ENCODE data around the gene SCAMP5.

Gene SCAMP5

GRCh38 chr15:74995182-74995778, at the start of gene SCAMP5:
SCAMP5 (plus strand) TSS chr15:74995563; CDS start chr15:75011840, 16,277 bp downstream.
- TF ChIP-seq CTCF (IDR thresholded peaks at IDR 0.05): no peak
- H3K4me3 ChIP-seq: peak within 1 kb of the TSS; percentile 44 to 66
- peak; percentile 87 to 90 for DNase-seq
- peaks cover 3 to 45% of the 10 kb centered on the region in 2 donors for H3K27me3 ChIP-seq
- no peaks in the 10 kb centered on the region for H3K36me3 ChIP-seq
- H3K27ac ChIP-seq: no peak within 1 kb of the TSS
- peaks cover 0 to 16% (median 13%) of the 10 kb centered on the region in 4 donors for H3K4me1 ChIP-seq
- no peaks in the 10 kb centered on the region for H3K9me3 ChIP-seq
- intact Hi-C loops (cut with DNase I; ENCODE audit: low total_unique reads): no loop called here

- intact Hi-C loops (cut with DNase I; ENCODE audit: low total_unique reads): loop anchor here (5.0 to 10.0 kb wide), 2 partner anchors 173 to 315 kb away; no protein-coding TSS in a partner anchor
- H3K36me3 ChIP-seq: no peaks in the 10 kb centered on the region
- H3K4me1 ChIP-seq: peaks cover 0 to 18% (median 13%) of the 10 kb centered on the region in 4 donors
- peak; percentile 82 to 83 for DNase-seq
- H3K9me3 ChIP-seq: no peaks in the 10 kb centered on the region
- H3K27me3 ChIP-seq: no peaks in the 10 kb centered on the region
- H3K4me3 ChIP-seq: no peak overlapping the region
- no peak overlapping the region for H3K27ac ChIP-seq
- TF ChIP-seq CTCF (IDR thresholded peaks at IDR 0.05): peak; percentile 95 to 99
These were observed 45.1 kb upstream of the SCAMP5 start for GRCh38 chr15:74950078-74950908.

- intact Hi-C loops (cut with DNase I; ENCODE audit: low total_unique reads): loop anchor here (5.0 to 10.0 kb wide), 2 partner anchors 174 to 316 kb away; no protein-coding TSS in a partner anchor
These were observed 44.4 kb upstream of the SCAMP5 start for GRCh38 chr15:74951006-74951405.

GRCh38 chr15:74954515-74954914, 40.8 kb upstream of the SCAMP5 start:
- peak overlapping the region in 1 of 2 donors; percentile 83 for H3K4me3 ChIP-seq
- H3K4me1 ChIP-seq: peaks cover 4 to 55% (median 38%) of the 10 kb centered on the region in 4 donors
- DNase-seq: no peak
- no peak overlapping the region for H3K27ac ChIP-seq
- no peak for TF ChIP-seq CTCF (IDR thresholded peaks at IDR 0.05)
- H3K27me3 ChIP-seq: no peaks in the 10 kb centered on the region
- H3K9me3 ChIP-seq: no peaks in the 10 kb centered on the region
- no peaks in the 10 kb centered on the region for H3K36me3 ChIP-seq
- intact Hi-C loops (cut with DNase I; ENCODE audit: low total_unique reads): loop anchor here (5.0 to 10.0 kb wide), 2 partner anchors 177 to 320 kb away; no protein-coding TSS in a partner anchor

More at GRCh38 chr15:74951006-74951405, 44.4 kb upstream of the SCAMP5 start:
- no peaks in the 10 kb centered on the region for H3K9me3 ChIP-seq
- DNase-seq: no peak
- no peak overlapping the region for H3K4me3 ChIP-seq
- peaks cover 0 to 25% (median 20%) of the 10 kb centered on the region in 4 donors for H3K4me1 ChIP-seq
- H3K36me3 ChIP-seq: no peaks in the 10 kb centered on the region
- no peak for TF ChIP-seq CTCF (IDR thresholded peaks at IDR 0.05)
- H3K27ac ChIP-seq: no peak overlapping the region
- H3K27me3 ChIP-seq: no peaks in the 10 kb centered on the region

- no peak for DNase-seq
These were observed 40.3 kb upstream of the SCAMP5 start for GRCh38 chr15:74955017-74955416.

More at GRCh38 chr15:74955017-74955416, 40.3 kb upstream of the SCAMP5 start:
- Histone ChIP-seq H3K27me3 (no peaks in the 10 kb centered on the region), H3K27ac (no peak overlapping the region), H3K4me3 (peak overlapping the region in 1 of 2 donors; percentile 83), H3K36me3 (no peaks in the 10 kb centered on the region), H3K4me1 (peaks cover 4 to 55% (median 39%) of the 10 kb centered on the region in 4 donors), H3K9me3 (no peaks in the 10 kb centered on the region)
- no peak for TF ChIP-seq CTCF (IDR thresholded peaks at IDR 0.05)
- intact Hi-C loops (cut with DNase I; ENCODE audit: low total_unique reads): loop anchor here (5.0 to 10.0 kb wide), 2 partner anchors 72 to 320 kb away; no protein-coding TSS in a partner anchor

Data from tibial artery (tissue), 4 donors.